Pancreas (tissue), 10 donors: ENCODE results near the gene MACROH2A1. TPM values are rescaled to one million over a fixed set of nuclear protein-coding genes. Genes with fewer than 3 reads are reported as not detected.

Experiments
- ATAC-seq, 4 donors: fragments of 200-7000 bp; cut with Tn5 transposase; one replicate each; pipeline versions ENCODE4 v1.8.0 to v1.9.1; 2020; ENCODE audit warnings: mild to moderate bottlenecking in 4 of 4, moderate library complexity in 4 of 4
- DNase-seq, 6 donors: peaks; one replicate each; pipeline ENCODE4 v3.0.0-alpha.2; 2020
- FAIRE-seq: peaks from 2 replicates; lab custom pipeline; 2012; peaks lifted over from hg19 to GRCh38; lab: Jason Lieb, UNC
- H3K27ac ChIP-seq, 4 donors: fragments of 200-600 bp; sonication (generic); 1 replicate in 3 of 4; 2 replicates in 1 of 4; pipeline versions ENCODE4 v1.5.0 to v1.8.0; 2020
- H3K27me3 ChIP-seq, 4 donors: fragments of 200-600 bp; one replicate each; pipeline ENCODE4 v1.8.0; 2021
- H3K36me3 ChIP-seq, 3 donors: fragments of 200-600 bp; sonication (generic) in 1 of 3; one replicate each; pipeline versions ENCODE4 v1.5.0 to v1.8.0; 2020 to 2021
- H3K4me1 ChIP-seq, 3 donors: fragments of 200-600 bp; one replicate each; pipeline ENCODE4 v1.8.0; 2021
- H3K4me3 ChIP-seq, 4 donors: fragments of 200-600 bp; sonication (generic) in 2 of 4; one replicate each; pipeline versions ENCODE4 v1.5.0 to v1.8.0; 2020 to 2021
- H3K9me3 ChIP-seq, 4 donors: fragments of 200-600 bp; one replicate each; pipeline ENCODE4 v1.8.0; 2021
- CTCF ChIP-seq, 4 donors: fragments of 200-600 bp; sonication (generic) in 3 of 4; IDR thresholded peaks; one replicate each; pipeline versions ENCODE4 v1.5.0 to v1.8.0; 2021; ENCODE audit warnings: antibody characterized with exemption in 4 of 4
- WGBS, 2 donors: extraction: QIAGEN DNeasy Blood & Tissue Kit; methylation state at CpG; one replicate each; pipeline ENCODE4 v1.1.7; 2013; 5-methylcytosine and 5-hydroxymethylcytosine counted together
- intact Hi-C, 3 donors: fragments of 100-400 bp; cut with DNase I; formaldehyde crosslinking; loops; one replicate each; pipeline versions ENCODE4 v1.11.1 to v1.14.2; 2022
- polyA plus RNA-seq, 2 donors: library from polyadenylated mRNA; stranded (reverse); fragments of 200-250 nt; gene quantifications; one replicate each; pipeline ENCODE4 v1.2.3, GENCODE V29; 2013
- total RNA-seq, 6 donors: library from RNA; stranded (reverse); fragmentation: NEBNext Ultra II Directional in 4 of 6; extraction: Animal tissue kit (Norgen Biotek cat#: 25700) in 4 of 6; gene quantifications; one replicate each; pipeline versions ENCODE4 v1.2.1 to v1.2.4, GENCODE V29; 2021 to 2023
- donor health status: healthy with polysubstance abuse.
- donor health status: DM: no; HTN: no; CAD: no; lungs with moderate emphysema.
- donor health status: DM: no; HTN: no; CAD: no.
- donor health status: control.
- donor health status: control.
- donor health status: Bipolar disorder and iron deficiency.
- donor health status: DM: yes; HTN: yes; CAD: no.
- donor health status: DM: no; HTN: no; CAD: no.
- donor health status: DM: no; HTN: no; CAD: no.
- donor health status: DM: yes; HTN: yes; CAD: no.

The MACROH2A1 gene
- total and polyA plus RNA-seq, 8 donors: 25.7 to 72.1 (median 43.7) TPM

DNA sequence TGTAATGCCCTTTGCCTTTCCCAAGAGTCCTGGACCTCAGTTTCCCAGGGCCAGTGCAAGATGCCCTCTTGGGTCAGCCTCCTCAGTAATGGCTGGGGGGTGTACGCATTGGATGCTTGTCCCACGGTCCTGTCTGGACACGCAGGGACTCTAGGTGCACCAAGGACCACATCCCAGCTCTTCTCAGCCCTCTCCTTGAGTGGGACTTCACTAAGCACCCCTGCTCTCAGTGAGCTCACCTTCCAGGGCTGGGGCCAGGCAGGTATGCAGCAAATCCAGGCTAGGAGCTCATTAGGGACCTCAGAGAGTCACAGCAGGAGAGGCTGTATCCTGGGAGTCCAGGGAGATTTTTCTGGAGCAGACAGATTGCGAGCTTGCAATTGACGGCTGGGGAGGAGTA, 59.8 kb downstream of the MACROH2A1 start:
- TF ChIP-seq CTCF (IDR thresholded peaks at IDR 0.05): no peak
- Histone ChIP-seq H3K9me3 (no peaks in the 10 kb centered on the region), H3K27ac (no peak overlapping the region), H3K4me3 (no peak overlapping the region), H3K4me1 (no peaks in the 10 kb centered on the region), H3K36me3 (peaks cover 0 to 70% (median 20%) of the 10 kb centered on the region in 3 donors), H3K27me3 (no peaks in the 10 kb centered on the region)
- ATAC-seq: no peak
- WGBS, 2 donors: 95 to 99% methylated on average over 5 of the region's 5 CpGs
- no peak for FAIRE-seq
- intact Hi-C loops: no loop called here
- DNase-seq: no peak

GRCh38 chr5:135337064-135337463, 62.0 kb downstream of the MACROH2A1 start:
- ATAC-seq (no peak), DNase-seq (no peak), FAIRE-seq (no peak)
- no peak for TF ChIP-seq CTCF (IDR thresholded peaks at IDR 0.05)
- Histone ChIP-seq H3K4me3 (no peak overlapping the region), H3K27me3 (no peaks in the 10 kb centered on the region), H3K27ac (no peak overlapping the region), H3K9me3 (no peaks in the 10 kb centered on the region), H3K36me3 (peaks cover 0 to 54% (median 15%) of the 10 kb centered on the region in 3 donors), H3K4me1 (no peaks in the 10 kb centered on the region)
- WGBS, 2 donors: 89 to 90% methylated on average over 4 of the region's 4 CpGs
- intact Hi-C loops: no loop called here

DNA sequence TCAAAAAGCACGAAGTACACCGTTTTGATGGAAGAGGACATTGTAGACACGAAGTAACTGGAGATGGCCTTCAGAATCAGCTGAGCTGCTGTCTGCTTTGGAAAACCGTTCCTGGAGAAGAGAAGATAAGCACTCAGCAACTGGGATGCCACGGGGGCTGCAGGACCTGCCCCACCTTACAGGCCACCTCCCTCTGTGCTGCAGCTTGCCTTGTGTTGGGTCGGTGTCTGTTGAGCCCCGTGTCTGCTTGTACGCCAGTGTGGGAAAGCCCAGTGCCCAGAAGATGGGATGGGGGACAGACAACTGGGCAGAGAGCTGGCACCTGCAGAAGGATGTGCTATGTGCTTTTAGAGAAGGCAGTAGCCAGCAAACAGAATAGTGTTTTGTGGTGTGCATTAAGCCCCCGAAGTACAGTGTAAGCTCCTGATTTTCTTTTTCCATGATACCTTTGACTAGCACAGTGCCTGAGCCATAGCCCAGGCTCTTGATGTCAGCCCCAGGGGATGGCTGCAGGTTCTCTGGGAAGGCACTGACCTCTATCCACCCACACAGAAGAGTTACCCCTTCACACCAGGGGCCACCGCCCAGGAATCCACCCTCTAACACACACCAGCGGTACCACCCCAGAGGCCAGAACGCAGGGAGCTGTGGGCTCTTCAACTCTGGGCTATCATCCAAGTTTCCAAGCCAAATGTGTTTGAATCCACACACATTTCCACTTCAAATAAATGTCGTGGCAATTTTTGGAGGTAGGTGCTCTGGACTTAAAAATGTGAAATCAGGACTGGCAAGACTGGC, 63.8 kb downstream of the MACROH2A1 start:
- 74 to 76% methylated on average over 13 of the region's 13 CpGs for WGBS, 2 donors

GRCh38 chr5:135333732-135334515, 65.1 kb downstream of the MACROH2A1 start:
- no peaks in the 10 kb centered on the region for H3K27me3 ChIP-seq
- no peak for FAIRE-seq
- intact Hi-C loops: no loop called here
- H3K36me3 ChIP-seq: peaks cover 0 to 24% (median 3%) of the 10 kb centered on the region in 3 donors
- H3K4me1 ChIP-seq: no peaks in the 10 kb centered on the region
- 67 to 72% methylated on average over 10 of the region's 10 CpGs for WGBS, 2 donors
- H3K4me3 ChIP-seq: no peak overlapping the region
- no peak for ATAC-seq
- no peak overlapping the region for H3K27ac ChIP-seq
- no peak for TF ChIP-seq CTCF (IDR thresholded peaks at IDR 0.05)
- no peaks in the 10 kb centered on the region for H3K9me3 ChIP-seq
- DNase-seq: no peak

More for the DNA sequence above, 63.8 kb downstream of the MACROH2A1 start:
- DNase-seq: no peak
- Histone ChIP-seq H3K9me3 (no peaks in the 10 kb centered on the region), H3K27me3 (no peaks in the 10 kb centered on the region), H3K4me1 (no peaks in the 10 kb centered on the region), H3K36me3 (peaks cover 0 to 37% (median 8%) of the 10 kb centered on the region in 3 donors), H3K4me3 (no peak overlapping the region), H3K27ac (no peak overlapping the region)
- TF ChIP-seq CTCF (IDR thresholded peaks at IDR 0.05): no peak
- no peak for ATAC-seq
- intact Hi-C loops: no loop called here
- no peak for FAIRE-seq
